Measurements from ENCODE around the gene FRRS1.

Gene FRRS1

GRCh38 chr1:99669376-99669775 lies 97.1 kb downstream of the FRRS1 start:
- in situ Hi-C loops (cut with HindIII; ENCODE audit: low sequenced_read_pairs): loop anchor here (5.0 kb wide), 1 partner anchor 57 kb away; no protein-coding TSS in a partner anchor
- no peak for TF ChIP-seq CTCF (IDR thresholded peaks at IDR 0.05; ENCODE audit: low read depth, low read length, missing control alignments)
- DNase-seq (ENCODE audit: low read depth): no peak
- H3K4me3 ChIP-seq (ENCODE audit: low read depth, low read length): no peak overlapping the region

GRCh38 chr1:99665212-99665611 lies 101.2 kb downstream of the FRRS1 start:
- in situ Hi-C loops (cut with HindIII; ENCODE audit: low sequenced_read_pairs): loop anchor here (5.0 kb wide), 1 partner anchor 53 kb away; no protein-coding TSS in a partner anchor

GRCh38 chr1:99663501-99663900 lies 102.9 kb downstream of the FRRS1 start:
- no peak for DNase-seq (ENCODE audit: low read depth)
- H3K4me3 ChIP-seq (ENCODE audit: low read depth, low read length): no peak overlapping the region
- in situ Hi-C loops (cut with HindIII; ENCODE audit: low sequenced_read_pairs): no loop called here
- no peak for TF ChIP-seq CTCF (IDR thresholded peaks at IDR 0.05; ENCODE audit: low read depth, low read length, missing control alignments)

More at GRCh38 chr1:99665212-99665611, 101.2 kb downstream of the FRRS1 start:
- DNase-seq (ENCODE audit: low read depth): no peak
- no peak overlapping the region for H3K4me3 ChIP-seq (ENCODE audit: low read depth, low read length)
- TF ChIP-seq CTCF (IDR thresholded peaks at IDR 0.05; ENCODE audit: low read depth, low read length, missing control alignments): no peak

- no peak for TF ChIP-seq CTCF (IDR thresholded peaks at IDR 0.05; ENCODE audit: low read depth, low read length, missing control alignments)
- in situ Hi-C loops (cut with HindIII; ENCODE audit: low sequenced_read_pairs): no loop called here
- DNase-seq (ENCODE audit: low read depth): no peak
- H3K4me3 ChIP-seq (ENCODE audit: low read depth, low read length): no peak overlapping the region
These were observed 103.8 kb downstream of the FRRS1 start for GRCh38 chr1:99662539-99663080.

GRCh38 chr1:99661780-99662179 lies 104.7 kb downstream of the FRRS1 start:
- no peak for DNase-seq (ENCODE audit: low read depth)
- in situ Hi-C loops (cut with HindIII; ENCODE audit: low sequenced_read_pairs): no loop called here
- H3K4me3 ChIP-seq (ENCODE audit: low read depth, low read length): no peak overlapping the region
- no peak for TF ChIP-seq CTCF (IDR thresholded peaks at IDR 0.05; ENCODE audit: low read depth, low read length, missing control alignments)

DNA sequence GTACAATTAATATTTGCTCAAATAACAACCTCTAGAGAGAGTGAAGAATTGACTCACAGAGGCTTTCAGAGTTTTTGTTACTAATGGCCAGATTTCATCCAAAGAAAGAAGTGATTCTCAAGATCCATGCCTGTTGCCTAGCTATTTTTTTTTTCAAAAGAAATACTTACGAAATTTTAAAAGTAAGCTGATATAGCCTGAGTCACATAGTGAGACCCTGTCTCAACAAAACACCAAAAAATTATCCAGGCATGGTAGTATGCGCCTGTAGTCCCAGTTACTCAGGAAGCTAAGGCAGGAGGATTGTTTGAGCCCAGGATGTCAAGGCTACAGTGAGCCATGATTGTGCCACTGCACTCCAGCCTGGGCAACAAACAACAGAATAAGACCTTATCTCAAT lies 105.9 kb downstream of the FRRS1 start:
- no peak for TF ChIP-seq CTCF (IDR thresholded peaks at IDR 0.05; ENCODE audit: low read depth, low read length, missing control alignments)
- no peak overlapping the region for H3K4me3 ChIP-seq (ENCODE audit: low read depth, low read length)
- no peak for DNase-seq (ENCODE audit: low read depth)
- in situ Hi-C loops (cut with HindIII; ENCODE audit: low sequenced_read_pairs): no loop called here

Measured in astrocyte of the cerebellum (primary cell).